GM19372 (cell line): ENCODE results near the gene KCND3.

Experiments used
- ATAC-seq: cut with Tn5 transposase; IDR thresholded peaks from one replicate; pipeline ENCODE4 v1.9.1; 2021; ENCODE audit warnings: mild to moderate bottlenecking, low read depth, moderate library complexity; ENCODE audit not compliant: unreplicated experiment

KCND3 gene

GRCh38 chr1:111735858-111736544 lies 253.5 kb downstream of the KCND3 start:
- no peak for ATAC-seq

- no peak for ATAC-seq
Observed at GRCh38 chr1:111735321-111735720, 254.1 kb downstream of the KCND3 start.

- ATAC-seq: no peak
Observed at GRCh38 chr1:111734856-111735255, 254.6 kb downstream of the KCND3 start.

- ATAC-seq: no peak
Observed at GRCh38 chr1:111734426-111734825, 255.0 kb downstream of the KCND3 start.

GRCh38 chr1:111733992-111734341 lies 255.5 kb downstream of the KCND3 start:
- ATAC-seq: no peak

GRCh38 chr1:111733183-111733991 lies 256.1 kb downstream of the KCND3 start:
- no peak for ATAC-seq

GRCh38 chr1:111732718-111733117 lies 256.8 kb downstream of the KCND3 start:
- no peak for ATAC-seq

- no peak for ATAC-seq
Observed at GRCh38 chr1:111731956-111732355, 257.5 kb downstream of the KCND3 start.

GRCh38 chr1:111730706-111731105 lies 258.8 kb downstream of the KCND3 start:
- ATAC-seq: no peak

- ATAC-seq: no peak
Observed at GRCh38 chr1:111729946-111730681, 259.4 kb downstream of the KCND3 start.

- ATAC-seq: no peak
Observed at GRCh38 chr1:111729271-111729921, 260.1 kb downstream of the KCND3 start.

- no peak for ATAC-seq
Observed at GRCh38 chr1:111727056-111727455, 262.4 kb downstream of the KCND3 start.

- ATAC-seq: no peak
Observed at GRCh38 chr1:111725192-111725591, 264.3 kb downstream of the KCND3 start.

GRCh38 chr1:111723871-111724270 lies 265.6 kb downstream of the KCND3 start:
- no peak for ATAC-seq

- no peak for ATAC-seq
Observed at GRCh38 chr1:111723091-111723806, 266.2 kb downstream of the KCND3 start.

- ATAC-seq: no peak
Observed at GRCh38 chr1:111720977-111721786, 268.3 kb downstream of the KCND3 start.
